ENCODE data around the gene JMJD8.

JMJD8 gene

DNA sequence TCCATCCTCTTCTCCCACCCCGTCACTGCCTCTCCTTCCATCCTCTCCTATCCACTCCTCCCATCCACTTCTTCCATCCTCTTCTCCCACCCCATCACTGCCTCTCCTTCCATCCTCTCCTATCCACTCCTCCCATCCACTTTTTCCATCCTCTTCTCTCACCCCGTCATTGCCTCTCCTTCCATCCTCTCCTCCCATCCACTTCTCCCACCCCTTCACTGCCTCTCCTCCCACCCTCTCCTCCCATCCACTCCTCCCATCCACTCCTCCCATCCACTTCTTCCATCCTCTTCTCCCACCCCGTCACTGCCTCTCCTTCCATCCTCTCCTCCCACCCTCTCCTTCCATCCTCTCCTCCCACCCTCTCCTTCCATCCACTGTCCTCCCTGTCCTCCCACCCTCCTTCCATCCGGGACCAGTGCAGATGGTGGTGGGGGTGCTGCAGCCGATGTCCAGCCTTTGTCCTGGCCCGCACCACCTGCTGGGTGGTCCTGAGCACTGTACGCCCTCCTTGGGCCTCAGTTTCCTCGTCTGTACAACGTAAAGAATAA, 52.3 kb downstream of the JMJD8 start:
- H3K4me1 ChIP-seq = peaks cover 21% of the 10 kb centered on the region
- DNase-seq = no peak
- H3K9me3 ChIP-seq = no peaks in the 10 kb centered on the region
- TF ChIP-seq, protein P1, sequence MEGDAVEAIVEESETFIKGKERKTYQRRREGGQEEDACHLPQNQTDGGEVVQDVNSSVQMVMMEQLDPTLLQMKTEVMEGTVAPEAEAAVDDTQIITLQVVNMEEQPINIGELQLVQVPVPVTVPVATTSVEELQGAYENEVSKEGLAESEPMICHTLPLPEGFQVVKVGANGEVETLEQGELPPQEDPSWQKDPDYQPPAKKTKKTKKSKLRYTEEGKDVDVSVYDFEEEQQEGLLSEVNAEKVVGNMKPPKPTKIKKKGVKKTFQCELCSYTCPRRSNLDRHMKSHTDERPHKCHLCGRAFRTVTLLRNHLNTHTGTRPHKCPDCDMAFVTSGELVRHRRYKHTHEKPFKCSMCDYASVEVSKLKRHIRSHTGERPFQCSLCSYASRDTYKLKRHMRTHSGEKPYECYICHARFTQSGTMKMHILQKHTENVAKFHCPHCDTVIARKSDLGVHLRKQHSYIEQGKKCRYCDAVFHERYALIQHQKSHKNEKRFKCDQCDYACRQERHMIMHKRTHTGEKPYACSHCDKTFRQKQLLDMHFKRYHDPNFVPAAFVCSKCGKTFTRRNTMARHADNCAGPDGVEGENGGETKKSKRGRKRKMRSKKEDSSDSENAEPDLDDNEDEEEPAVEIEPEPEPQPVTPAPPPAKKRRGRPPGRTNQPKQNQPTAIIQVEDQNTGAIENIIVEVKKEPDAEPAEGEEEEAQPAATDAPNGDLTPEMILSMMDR (IDR thresholded peaks at IDR 0.05; ENCODE audit: low read depth, low read length) = no peak
- H3K36me3 ChIP-seq = peaks cover 10% of the 10 kb centered on the region
- H3K27me3 ChIP-seq = no peaks in the 10 kb centered on the region
- H3K4me3 ChIP-seq (ENCODE audit: low read depth, low read length) = no peak overlapping the region
